Right renal pelvis (tissue), 4 donors: ENCODE results near the gene MEF2C. TPM values are rescaled to one million over a fixed set of nuclear protein-coding genes. Genes with fewer than 3 reads are reported as not detected.

ENCODE experiments used
- DNase-seq, 4 donors: peaks; one replicate each; pipeline ENCODE4 v3.0.0-alpha.2; 2013; ENCODE audit warnings: low read depth in 4 of 4, low spot score in 3 of 4, missing footprints in 1 of 4
- polyA plus RNA-seq, 4 donors: library from polyadenylated mRNA; unstranded; fragments of 120-200 nt; gene quantifications; one replicate each; pipeline ENCODE4 v1.2.1, GENCODE V29; 2013; ENCODE audit not compliant: insufficient read length in 4 of 4

MEF2C gene
- polyA plus RNA-seq, 4 donors: 35.7 to 47.2 (median 43.0) TPM

- DNase-seq: no peak
These were observed 150.8 kb downstream of the MEF2C start for GRCh38 chr5:88732181-88732633.

- DNase-seq: no peak
These were observed 153.2 kb downstream of the MEF2C start for GRCh38 chr5:88729829-88730182.

GRCh38 chr5:88729084-88729828 is 153.7 kb downstream of the MEF2C start:
- peak; percentile 72 to 75 (median 73) for DNase-seq

- no peak for DNase-seq
These were observed 155.2 kb downstream of the MEF2C start for GRCh38 chr5:88727705-88728313.

DNA sequence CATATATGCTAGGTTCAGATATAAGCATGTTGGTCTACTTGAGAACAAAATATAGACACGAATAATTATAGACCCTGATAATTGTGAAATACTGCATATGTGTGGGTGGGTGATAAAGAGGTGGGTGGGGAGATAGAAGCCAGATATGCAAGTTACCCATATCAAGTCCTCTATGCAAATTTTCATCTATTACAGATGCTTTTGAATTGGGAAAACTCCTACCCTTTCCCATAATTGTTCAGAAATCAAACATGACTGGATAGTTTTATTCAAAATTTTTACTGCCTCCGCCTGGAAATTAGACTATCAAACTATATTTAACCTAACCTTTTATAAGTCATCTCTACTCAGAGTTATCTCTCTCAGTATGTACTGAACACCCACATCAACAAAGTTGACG is 157.5 kb downstream of the MEF2C start:
- DNase-seq: no peak

DNA sequence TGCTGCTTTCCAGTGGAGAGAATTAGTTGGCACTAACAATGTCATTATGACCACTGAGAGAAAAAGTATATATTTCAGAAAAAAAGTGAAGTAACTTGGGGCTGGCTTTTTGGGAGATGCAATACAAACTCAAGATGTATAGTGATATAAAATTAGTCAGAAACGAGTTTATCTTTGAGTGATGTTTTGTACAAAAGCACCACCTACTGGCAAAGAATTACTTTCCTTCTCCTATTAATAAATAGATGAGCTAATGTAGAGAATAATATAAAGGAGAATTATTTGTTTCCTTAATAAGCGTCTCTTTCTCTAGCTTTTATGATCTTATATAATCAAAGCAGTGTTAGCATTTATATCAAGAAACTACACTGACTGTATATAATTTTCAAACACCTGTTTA is 158.8 kb downstream of the MEF2C start:
- no peak for DNase-seq

DNA sequence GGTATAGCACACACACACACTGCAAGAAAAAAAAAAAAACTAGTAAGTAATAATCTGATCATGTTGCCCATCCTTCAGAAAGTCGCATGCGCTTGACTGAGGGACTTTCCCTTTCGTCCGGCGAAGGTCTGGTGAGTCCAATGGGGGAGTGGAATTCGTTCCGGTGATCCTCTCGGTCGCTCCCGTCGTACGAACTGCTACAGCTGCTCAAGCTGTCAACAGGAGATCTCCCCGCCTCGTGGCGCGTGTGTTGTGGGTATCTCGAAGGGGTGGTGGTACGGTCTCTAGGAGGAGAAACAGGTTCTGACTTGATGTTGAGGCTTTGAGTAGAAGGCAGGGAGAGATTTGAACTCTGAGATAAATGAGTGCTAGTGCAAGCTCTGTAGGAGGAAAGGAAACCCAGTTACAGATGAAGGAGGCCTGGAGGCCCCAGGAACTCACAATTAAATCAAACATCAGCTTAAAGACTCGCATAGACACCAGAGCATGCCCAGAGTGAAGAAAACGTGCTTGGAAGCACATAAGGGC is 160.4 kb downstream of the MEF2C start:
- DNase-seq: no peak

DNA sequence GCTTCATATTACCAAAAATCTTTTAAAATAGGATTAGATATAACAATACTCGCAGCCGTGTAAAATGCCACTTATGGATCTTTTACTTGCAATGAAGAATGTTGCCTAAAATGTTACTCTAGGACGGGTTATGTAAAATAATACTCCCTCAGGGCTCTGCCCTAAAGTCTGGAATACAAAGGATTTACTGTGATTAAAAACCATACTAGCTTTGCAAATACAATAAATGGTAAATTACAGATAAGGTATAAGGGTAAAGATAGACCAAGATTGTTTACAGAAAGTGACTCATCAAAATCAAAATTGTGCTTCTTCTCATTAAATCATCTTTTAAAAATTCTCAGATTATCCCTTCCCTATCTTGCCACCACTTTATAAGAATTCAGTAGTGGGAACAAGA is 163.6 kb downstream of the MEF2C start:
- DNase-seq: no peak

DNA sequence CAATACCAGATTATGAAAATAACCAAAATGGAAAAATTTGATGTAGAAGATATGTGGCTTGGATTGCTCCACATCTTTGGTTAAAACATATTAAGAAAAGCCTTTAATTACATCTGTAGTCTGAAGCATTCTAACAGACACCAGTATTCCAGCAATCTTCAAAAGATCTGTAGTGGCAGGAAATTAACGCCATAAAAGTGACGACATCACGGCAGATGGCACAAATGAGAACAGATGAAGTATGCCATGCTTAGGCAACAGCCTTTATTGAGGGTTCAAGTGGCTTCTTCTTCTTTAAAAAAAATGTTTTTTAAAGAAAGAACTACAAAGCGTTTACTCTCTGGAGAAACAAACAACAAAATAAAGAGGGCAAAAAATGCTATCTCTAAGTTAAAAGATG is 164.2 kb downstream of the MEF2C start:
- DNase-seq: no peak

DNA sequence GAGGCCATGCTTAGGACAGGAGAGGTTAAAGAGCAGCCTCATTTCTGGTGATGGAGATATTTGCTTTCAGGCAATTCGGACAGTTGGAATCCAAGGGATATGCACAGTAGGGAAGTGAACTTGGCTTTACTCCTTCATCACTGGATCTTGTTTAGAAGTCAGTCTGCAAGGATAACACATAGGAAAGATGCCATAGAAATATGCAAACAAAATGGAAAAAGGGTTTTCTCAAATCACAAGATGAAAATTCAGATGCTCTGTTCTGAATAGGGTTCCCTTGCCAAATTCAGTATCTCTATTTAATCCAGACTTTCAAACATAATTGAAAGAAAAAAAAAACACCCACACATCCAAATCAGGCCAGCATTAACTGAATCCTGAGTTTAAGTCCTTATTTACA is 166.9 kb downstream of the MEF2C start:
- no peak for DNase-seq

- no peak for DNase-seq
These were observed 167.5 kb downstream of the MEF2C start for GRCh38 chr5:88715503-88715902.

DNA sequence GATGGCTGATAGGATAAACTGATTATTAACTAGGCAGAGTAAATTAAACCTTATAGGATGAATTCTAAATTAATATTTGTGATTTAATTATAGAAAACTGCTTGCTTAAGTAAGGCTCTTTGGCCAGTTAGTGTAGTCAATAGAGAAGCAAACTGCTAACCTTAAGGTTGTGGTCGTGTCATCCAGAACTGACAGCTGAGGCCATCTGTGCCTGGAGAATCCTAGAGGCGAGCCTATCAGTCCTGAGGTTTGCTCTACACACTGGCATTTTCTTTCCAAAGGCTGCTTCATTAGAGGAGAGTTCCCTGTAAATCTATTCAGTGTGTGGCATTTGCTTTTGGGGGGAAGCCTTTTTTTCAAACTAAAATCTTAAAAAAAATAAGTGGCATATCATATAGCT is 169.2 kb downstream of the MEF2C start:
- DNase-seq: no peak

GRCh38 chr5:88708682-88709398 is 174.1 kb downstream of the MEF2C start:
- DNase-seq: no peak

GRCh38 chr5:88708021-88708420 is 175.0 kb downstream of the MEF2C start:
- no peak for DNase-seq

GRCh38 chr5:88707216-88707965 is 175.6 kb downstream of the MEF2C start:
- no peak for DNase-seq

DNA sequence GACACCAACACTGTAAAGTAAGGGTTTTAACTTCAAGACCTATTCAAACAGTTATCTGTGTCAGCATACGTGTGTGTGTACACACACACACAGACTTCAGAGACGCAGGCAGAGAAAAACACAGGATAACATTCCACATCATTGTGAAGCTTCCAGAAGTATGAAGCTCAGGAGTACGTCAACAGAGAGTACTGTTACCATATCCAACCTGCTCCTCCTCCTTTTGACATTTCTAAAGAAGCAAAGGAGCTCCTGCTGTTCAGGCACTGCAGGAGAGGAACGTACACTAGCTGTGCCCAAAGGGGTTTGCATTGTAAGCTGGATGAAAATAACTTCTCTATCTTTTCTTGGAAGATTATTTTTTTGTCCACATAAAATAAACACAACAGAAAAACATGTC is 180.7 kb downstream of the MEF2C start:
- DNase-seq: no peak

GRCh38 chr5:88700121-88700520 is 182.9 kb downstream of the MEF2C start:
- DNase-seq: no peak

DNA sequence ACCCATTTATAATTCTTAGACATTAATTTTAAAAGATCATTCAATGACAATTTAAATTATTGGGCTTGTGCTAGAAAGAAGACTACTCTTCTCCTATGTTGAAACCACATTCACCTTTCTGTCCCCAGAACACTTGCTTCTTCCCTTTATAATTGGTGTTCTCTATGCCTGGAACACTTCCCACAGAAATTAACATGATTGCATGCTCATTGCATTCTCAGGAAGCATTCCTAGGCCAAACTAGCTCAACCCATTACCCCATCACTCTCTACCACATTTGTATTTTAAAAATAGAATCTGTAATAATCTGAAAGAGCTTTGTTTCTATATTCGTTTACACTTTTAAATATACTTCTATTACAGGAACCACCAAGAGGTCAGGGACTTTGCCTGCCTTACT is 184.7 kb downstream of the MEF2C start:
- DNase-seq: no peak

- DNase-seq: no peak
These were observed 186.5 kb downstream of the MEF2C start for GRCh38 chr5:88696466-88696865.

DNA sequence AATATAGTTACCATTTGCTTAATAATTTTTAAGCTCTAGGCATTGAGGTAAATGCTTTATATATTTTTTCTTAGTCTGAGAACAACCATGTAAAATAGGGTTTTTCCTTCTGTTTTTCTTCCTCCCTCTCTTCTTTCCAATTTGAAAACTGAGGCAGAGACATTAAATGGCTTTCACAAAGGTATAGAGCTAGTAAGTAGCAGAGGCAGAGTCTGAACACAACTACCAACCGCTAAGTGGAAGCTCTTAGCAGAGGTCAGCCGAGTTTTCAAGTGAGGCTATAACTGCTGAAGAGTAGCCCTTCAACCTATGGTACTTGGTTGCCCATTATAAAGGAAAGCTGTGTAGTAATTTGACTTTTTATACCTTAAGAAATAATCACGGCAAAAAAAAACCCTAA is 187.1 kb downstream of the MEF2C start:
- no peak for DNase-seq

GRCh38 chr5:88695232-88695631 is 187.8 kb downstream of the MEF2C start:
- no peak for DNase-seq
